Osteocyte (in vitro differentiated cells): Measurements from ENCODE around the gene PRPH2. TPM values are rescaled to one million over a fixed set of nuclear protein-coding genes. Genes with fewer than 3 reads are reported as not detected.
"Not testable (repeated sequence)": the region's sequence is repeated elsewhere in the genome, so short reads cannot be mapped to it uniquely, and the experiment has no call there.

Source experiments
- DNase-seq: peaks from one replicate; pipeline ENCODE4 v3.0.0; 2021; ENCODE audit warnings: mixed read lengths; ENCODE audit not compliant: unreplicated experiment; ENCODE audit errors: extremely low spot score
- H3K27ac Mint-ChIP-seq: one replicate; pipeline ENCODE4 v1.8.0; 2021; ENCODE audit warnings: mild to moderate bottlenecking, mixed read lengths; ENCODE audit not compliant: unreplicated experiment
- H3K27me3 Mint-ChIP-seq: one replicate; pipeline ENCODE4 v1.8.0; 2021; ENCODE audit warnings: mixed read lengths; ENCODE audit not compliant: unreplicated experiment
- H3K36me3 Mint-ChIP-seq: one replicate; pipeline ENCODE4 v1.8.0; 2021; ENCODE audit warnings: mixed read lengths; ENCODE audit not compliant: unreplicated experiment
- H3K4me1 Mint-ChIP-seq: one replicate; pipeline ENCODE4 v1.8.0; 2021; ENCODE audit warnings: mixed read lengths; ENCODE audit not compliant: unreplicated experiment
- H3K4me3 Mint-ChIP-seq: one replicate; pipeline ENCODE4 v1.8.0; 2021; ENCODE audit warnings: mild to moderate bottlenecking, moderate library complexity, mixed read lengths; ENCODE audit not compliant: unreplicated experiment
- H3K9me3 Mint-ChIP-seq: one replicate; pipeline ENCODE4 v1.8.0; 2021; ENCODE audit warnings: mixed read lengths; ENCODE audit not compliant: unreplicated experiment
- total RNA-seq: library from RNA; stranded (reverse); gene quantifications from 2 replicates; pipeline ENCODE4 v1.2.1, GENCODE V29; 2021
- TF ChIP-seq, protein P1 (sequence below): fragments of 200-600 bp; sonication (generic); IDR thresholded peaks from 2 replicates; pipeline ENCODE4 v1.5.0; 2021; ENCODE audit warnings: antibody characterized with exemption, mild to moderate bottlenecking, moderate library complexity

PRPH2 gene
- total RNA-seq, 1 donor from 2014 or later, result not detected

- TF ChIP-seq, protein P1, sequence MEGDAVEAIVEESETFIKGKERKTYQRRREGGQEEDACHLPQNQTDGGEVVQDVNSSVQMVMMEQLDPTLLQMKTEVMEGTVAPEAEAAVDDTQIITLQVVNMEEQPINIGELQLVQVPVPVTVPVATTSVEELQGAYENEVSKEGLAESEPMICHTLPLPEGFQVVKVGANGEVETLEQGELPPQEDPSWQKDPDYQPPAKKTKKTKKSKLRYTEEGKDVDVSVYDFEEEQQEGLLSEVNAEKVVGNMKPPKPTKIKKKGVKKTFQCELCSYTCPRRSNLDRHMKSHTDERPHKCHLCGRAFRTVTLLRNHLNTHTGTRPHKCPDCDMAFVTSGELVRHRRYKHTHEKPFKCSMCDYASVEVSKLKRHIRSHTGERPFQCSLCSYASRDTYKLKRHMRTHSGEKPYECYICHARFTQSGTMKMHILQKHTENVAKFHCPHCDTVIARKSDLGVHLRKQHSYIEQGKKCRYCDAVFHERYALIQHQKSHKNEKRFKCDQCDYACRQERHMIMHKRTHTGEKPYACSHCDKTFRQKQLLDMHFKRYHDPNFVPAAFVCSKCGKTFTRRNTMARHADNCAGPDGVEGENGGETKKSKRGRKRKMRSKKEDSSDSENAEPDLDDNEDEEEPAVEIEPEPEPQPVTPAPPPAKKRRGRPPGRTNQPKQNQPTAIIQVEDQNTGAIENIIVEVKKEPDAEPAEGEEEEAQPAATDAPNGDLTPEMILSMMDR, result no peak
- no peaks in the 10 kb centered on the region for H3K27me3 Mint-ChIP-seq
- no peaks in the 10 kb centered on the region for H3K9me3 Mint-ChIP-seq
- peak; percentile 34 for DNase-seq
- H3K4me1 Mint-ChIP-seq, result no peaks in the 10 kb centered on the region
- peaks cover 62% of the 10 kb centered on the region for H3K36me3 Mint-ChIP-seq
- H3K27ac Mint-ChIP-seq, result no peak overlapping the region
- no peak overlapping the region for H3K4me3 Mint-ChIP-seq
Measured at GRCh38 chr6:42688281-42688680, 34.1 kb downstream of the PRPH2 start.

DNA sequence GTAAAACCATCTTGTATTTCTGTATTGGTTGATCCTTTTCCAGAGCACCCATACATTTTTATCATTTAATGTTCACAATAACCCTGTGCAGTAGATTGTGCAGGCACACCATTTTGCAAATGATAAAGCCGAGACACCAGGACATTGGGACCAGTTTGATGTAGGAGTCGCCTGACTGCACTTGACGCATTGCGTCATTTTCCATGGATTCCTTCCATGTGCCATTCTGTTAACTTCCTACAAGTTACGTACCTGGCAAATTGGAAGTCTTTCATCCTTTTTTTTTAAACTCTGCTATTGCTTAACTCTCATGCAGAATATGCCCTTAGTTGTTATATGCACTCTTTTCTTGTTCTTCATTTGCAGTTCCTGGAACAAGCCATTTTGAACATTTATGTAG lies 43.0 kb downstream of the PRPH2 start:
- no peak for DNase-seq
- Mint-ChIP-seq H3K4me3 (no peak overlapping the region), H3K27ac (no peak overlapping the region), H3K36me3 (peaks cover 50% of the 10 kb centered on the region), H3K9me3 (no peaks in the 10 kb centered on the region), H3K27me3 (no peaks in the 10 kb centered on the region), H3K4me1 (no peaks in the 10 kb centered on the region)
- TF ChIP-seq, protein P1, result no peak

- Mint-ChIP-seq H3K36me3 (peaks cover 55% of the 10 kb centered on the region), H3K4me1 (no peaks in the 10 kb centered on the region), H3K9me3 (no peaks in the 10 kb centered on the region), H3K27me3 (no peaks in the 10 kb centered on the region), H3K4me3 (no peak overlapping the region), H3K27ac (no peak overlapping the region)
- DNase-seq, result no peak
- TF ChIP-seq, protein P1, result no peak
Measured at GRCh38 chr6:42674780-42675179, 47.6 kb downstream of the PRPH2 start.

- not testable (repeated sequence) for H3K4me3 Mint-ChIP-seq, H3K9me3 Mint-ChIP-seq, DNase-seq, H3K27ac Mint-ChIP-seq, H3K4me1 Mint-ChIP-seq, H3K27me3 Mint-ChIP-seq
- H3K36me3 Mint-ChIP-seq, result peaks cover 55% of the 10 kb centered on the region
Measured at GRCh38 chr6:42674368-42674767, 48.0 kb downstream of the PRPH2 start.

- no peaks in the 10 kb centered on the region for H3K27me3 Mint-ChIP-seq
- H3K36me3 Mint-ChIP-seq, result peaks cover 44% of the 10 kb centered on the region
- no peaks in the 10 kb centered on the region for H3K9me3 Mint-ChIP-seq
- no peak for DNase-seq
- no peaks in the 10 kb centered on the region for H3K4me1 Mint-ChIP-seq
- no peak overlapping the region for H3K4me3 Mint-ChIP-seq
- H3K27ac Mint-ChIP-seq, result no peak overlapping the region
- TF ChIP-seq, protein P1, result no peak
Measured at GRCh38 chr6:42664718-42665117, 57.7 kb downstream of the PRPH2 start.

DNA sequence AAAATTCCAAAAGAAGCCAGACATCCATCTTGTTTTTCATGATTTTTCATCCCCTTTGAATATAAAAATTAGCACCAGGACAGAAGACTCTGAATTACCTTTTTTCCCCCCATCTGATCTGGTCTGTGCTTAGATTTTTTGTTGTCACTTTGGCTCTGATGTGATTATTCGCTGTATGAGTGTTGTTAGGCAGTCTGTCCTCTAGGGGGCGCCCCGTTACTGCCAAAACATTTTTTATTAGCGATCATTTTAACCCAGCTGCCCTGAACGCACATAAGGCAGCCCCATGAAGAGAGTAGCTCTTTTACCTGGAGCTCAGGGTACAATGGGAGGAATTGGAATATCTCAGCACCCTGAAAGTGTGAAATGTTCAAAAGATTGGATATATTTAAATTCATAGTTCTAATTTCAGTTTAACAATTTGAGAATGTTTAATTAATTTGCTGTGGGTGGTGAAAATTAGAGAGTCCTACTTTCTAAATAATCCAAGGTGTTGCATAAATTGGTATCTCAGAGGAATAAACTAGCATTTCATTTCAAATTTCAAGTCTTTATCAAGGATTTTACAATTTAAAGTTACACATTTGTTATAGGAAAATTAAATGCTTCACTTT lies 60.8 kb downstream of the PRPH2 start:
- Mint-ChIP-seq H3K27ac (no peak overlapping the region), H3K9me3 (no peaks in the 10 kb centered on the region), H3K4me3 (no peak overlapping the region), H3K4me1 (no peaks in the 10 kb centered on the region), H3K27me3 (no peaks in the 10 kb centered on the region), H3K36me3 (peaks cover 43% of the 10 kb centered on the region)
- TF ChIP-seq, protein P1, result peak; percentile 88
- peak; percentile 90 for DNase-seq
